ENCODE results near the gene ALKAL2. TPM values are rescaled to one million over a fixed set of nuclear protein-coding genes. Genes with fewer than 3 reads are reported as not detected.

The ALKAL2 gene
- total and polyA plus RNA-seq, 2 of the 13 experiments (the other 11 are each of a cell fraction or from before 2014, with no cell fraction given) = 0.22 to 1.7 TPM

GRCh38 chr2:249538-250042, 38.3 kb downstream of the ALKAL2 start (continued):
- TF ChIP-seq ZNF580 (CRISPR knock-in tag; IDR thresholded peaks at IDR 0.05; ENCODE audit: borderline replicate concordance, low read depth) (peak; percentile 89; the same call in 1 of the 2 replicates), STAT5B (CRISPR knock-in tag; IDR thresholded peaks at IDR 0.05) (0 out of 2 replicates have a peak, but pooled peaks have one; percentile 72), ZFX (CRISPR knock-in tag; IDR thresholded peaks at IDR 0.05; ENCODE audit: low read depth) (peak; percentile 93), ZNF274 (CRISPR knock-in tag; IDR thresholded peaks at IDR 0.05) (0 out of 2 replicates have a peak, but pooled peaks have one; percentile 48), ZNF878 (CRISPR knock-in tag; IDR thresholded peaks at IDR 0.05) (peak; percentile 96), ZNF510 (CRISPR knock-in tag; IDR thresholded peaks at IDR 0.05; ENCODE audit: low read depth) (peak; percentile 86; the same call in 1 of the 2 replicates), ZFP36L1 (CRISPR knock-in tag; IDR thresholded peaks at IDR 0.05) (peak; percentile 88; the same call in 1 of the 2 replicates), ZNF225 (CRISPR knock-in tag; IDR thresholded peaks at IDR 0.05) (no peak), MAF1 (CRISPR knock-in tag; IDR thresholded peaks at IDR 0.05; ENCODE audit: borderline replicate concordance) (no peak), SP5 (CRISPR knock-in tag; IDR thresholded peaks at IDR 0.05; ENCODE audit: borderline replicate concordance, low read depth) (peak; percentile 71; the same call in 1 of the 2 replicates), MYC (CRISPR knock-in tag; IDR thresholded peaks at IDR 0.05; ENCODE audit: borderline replicate concordance) (peak; percentile 55; the same call in 1 of the 2 replicates), FOXJ3 (CRISPR knock-in tag; IDR thresholded peaks at IDR 0.05; ENCODE audit: borderline replicate concordance) (peak; percentile 93), TFAP4 (IDR thresholded peaks at IDR 0.05; ENCODE audit: borderline replicate concordance, low read depth) (peak; percentile 75; the same call in 1 of the 2 replicates), SMAD3 (CRISPR knock-in tag; IDR thresholded peaks at IDR 0.05) (peak; percentile 71; the same call in 1 of the 2 replicates), ZBTB38 (CRISPR knock-in tag; IDR thresholded peaks at IDR 0.05) (peak; percentile 80; the same call in 1 of the 2 replicates), ZNF879 (CRISPR knock-in tag; IDR thresholded peaks at IDR 0.05) (no peak), MXD4 (CRISPR knock-in tag; IDR thresholded peaks at IDR 0.05) (no peak; the same call in 1 of the 2 replicates), ZNF562 (CRISPR knock-in tag; IDR thresholded peaks at IDR 0.05; ENCODE audit: borderline replicate concordance) (no peak), REPIN1 (CRISPR knock-in tag; IDR thresholded peaks at IDR 0.05; ENCODE audit: borderline replicate concordance, low read depth) (peak; percentile 91), CEBPG (CRISPR knock-in tag; IDR thresholded peaks at IDR 0.05) (peak; percentile 85), ZNF75D (CRISPR knock-in tag; IDR thresholded peaks at IDR 0.05; ENCODE audit: borderline replicate concordance) (no peak), ZNF451 (CRISPR knock-in tag; IDR thresholded peaks at IDR 0.05) (no peak), ARNTL (CRISPR knock-in tag; IDR thresholded peaks at IDR 0.05) (peak; percentile 92), ZNF709 (CRISPR knock-in tag; IDR thresholded peaks at IDR 0.05) (peak; percentile 82; the same call in 1 of the 2 replicates)
- TF ChIP-seq, protein P1, sequence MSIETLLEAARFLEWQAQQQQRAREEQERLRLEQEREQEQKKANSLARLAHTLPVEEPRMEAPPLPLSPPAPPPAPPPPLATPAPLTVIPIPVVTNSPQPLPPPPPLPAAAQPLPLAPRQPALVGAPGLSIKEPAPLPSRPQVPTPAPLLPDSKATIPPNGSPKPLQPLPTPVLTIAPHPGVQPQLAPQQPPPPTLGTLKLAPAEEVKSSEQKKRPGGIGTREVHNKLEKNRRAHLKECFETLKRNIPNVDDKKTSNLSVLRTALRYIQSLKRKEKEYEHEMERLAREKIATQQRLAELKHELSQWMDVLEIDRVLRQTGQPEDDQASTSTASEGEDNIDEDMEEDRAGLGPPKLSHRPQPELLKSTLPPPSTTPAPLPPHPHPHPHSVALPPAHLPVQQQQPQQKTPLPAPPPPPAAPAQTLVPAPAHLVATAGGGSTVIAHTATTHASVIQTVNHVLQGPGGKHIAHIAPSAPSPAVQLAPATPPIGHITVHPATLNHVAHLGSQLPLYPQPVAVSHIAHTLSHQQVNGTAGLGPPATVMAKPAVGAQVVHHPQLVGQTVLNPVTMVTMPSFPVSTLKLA (IDR thresholded peaks at IDR 0.05) = no peak
- TF ChIP-seq, protein P2, sequence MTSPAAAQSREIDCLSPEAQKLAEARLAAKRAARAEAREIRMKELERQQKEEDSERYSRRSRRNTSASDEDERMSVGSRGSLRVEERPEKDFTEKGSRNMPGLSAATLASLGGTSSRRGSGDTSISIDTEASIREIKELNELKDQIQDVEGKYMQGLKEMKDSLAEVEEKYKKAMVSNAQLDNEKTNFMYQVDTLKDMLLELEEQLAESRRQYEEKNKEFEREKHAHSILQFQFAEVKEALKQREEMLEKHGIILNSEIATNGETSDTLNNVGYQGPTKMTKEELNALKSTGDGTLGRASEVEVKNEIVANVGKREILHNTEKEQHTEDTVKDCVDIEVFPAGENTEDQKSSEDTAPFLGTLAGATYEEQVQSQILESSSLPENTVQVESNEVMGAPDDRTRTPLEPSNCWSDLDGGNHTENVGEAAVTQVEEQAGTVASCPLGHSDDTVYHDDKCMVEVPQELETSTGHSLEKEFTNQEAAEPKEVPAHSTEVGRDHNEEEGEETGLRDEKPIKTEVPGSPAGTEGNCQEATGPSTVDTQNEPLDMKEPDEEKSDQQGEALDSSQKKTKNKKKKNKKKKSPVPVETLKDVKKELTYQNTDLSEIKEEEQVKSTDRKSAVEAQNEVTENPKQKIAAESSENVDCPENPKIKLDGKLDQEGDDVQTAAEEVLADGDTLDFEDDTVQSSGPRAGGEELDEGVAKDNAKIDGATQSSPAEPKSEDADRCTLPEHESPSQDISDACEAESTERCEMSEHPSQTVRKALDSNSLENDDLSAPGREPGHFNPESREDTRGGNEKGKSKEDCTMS (CRISPR knock-in tag; conservative IDR thresholded peaks at IDR 0.05) = 0 out of 2 replicates have a peak, but pooled peaks have one; percentile 46

Data from HepG2 (cell line).